Hematopoietic multipotent progenitor cell treated with erythropoietin and hydrocortisone succinate and interleukin-3 and kit ligand, for 17 days (in vitro differentiated cells): ENCODE data around the gene TRIM7.
"Not testable (repeated sequence)": the region's sequence is repeated elsewhere in the genome, so short reads cannot be mapped to it uniquely, and the experiment has no call there.

Source experiments
- DNase-seq: peaks from one replicate; pipeline ENCODE4 v3.0.0-alpha.2; 2015; ENCODE audit warnings: low spot score

The TRIM7 gene

DNA sequence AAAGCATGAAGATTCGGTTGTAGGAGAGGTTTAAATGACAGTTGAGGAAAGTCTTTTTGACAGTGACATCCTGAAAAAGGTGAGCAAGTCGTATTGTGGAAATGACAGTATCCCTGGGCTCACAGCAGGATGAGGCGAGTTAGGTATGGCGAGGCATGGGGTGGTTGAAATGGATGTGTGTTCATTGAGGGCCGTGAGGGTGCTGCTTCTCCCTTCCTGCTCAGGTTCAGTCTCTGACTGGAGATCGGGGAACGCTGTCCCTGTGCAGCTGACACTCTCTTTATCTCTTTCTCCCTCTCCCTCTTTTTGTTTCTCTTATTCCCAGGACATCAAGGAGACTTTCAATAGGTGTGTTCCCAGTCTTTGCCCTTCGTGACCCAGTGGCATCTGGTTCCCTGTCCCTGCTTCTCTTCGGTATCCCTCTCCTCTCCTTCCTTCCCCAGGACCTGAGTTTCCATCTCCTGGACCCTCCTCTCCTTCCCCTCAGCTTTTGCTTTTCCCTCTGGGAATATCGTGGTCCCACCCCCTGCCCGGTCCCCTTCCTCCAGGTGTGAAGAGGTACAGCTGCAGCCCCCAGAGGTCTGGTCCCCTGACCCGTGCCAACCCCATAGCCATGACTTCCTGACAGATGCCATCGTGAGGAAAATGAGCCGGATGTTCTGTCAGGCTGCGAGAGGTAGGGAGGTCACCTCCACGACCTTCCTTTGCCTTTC is 28.2 kb upstream of the TRIM7 start:
- no peak for DNase-seq

DNA sequence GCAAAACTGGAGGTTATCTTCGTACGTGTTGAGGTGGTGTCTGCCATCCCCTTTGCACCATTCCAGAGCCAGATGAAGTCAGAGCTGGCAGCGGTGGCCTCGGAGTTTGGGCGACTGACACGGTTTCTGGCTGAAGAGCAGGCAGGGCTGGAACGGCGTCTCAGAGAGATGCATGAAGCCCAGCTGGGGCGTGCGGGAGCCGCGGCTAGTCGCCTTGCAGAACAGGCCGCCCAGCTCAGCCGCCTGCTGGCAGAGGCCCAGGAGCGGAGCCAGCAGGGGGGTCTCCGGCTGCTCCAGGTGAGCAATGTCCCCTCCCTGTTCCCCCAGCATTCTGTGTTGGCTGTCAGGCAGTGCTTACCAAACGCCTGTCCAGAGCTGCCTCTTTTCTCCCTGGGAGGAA is 27.6 kb upstream of the TRIM7 start:
- DNase-seq, result no peak

DNA sequence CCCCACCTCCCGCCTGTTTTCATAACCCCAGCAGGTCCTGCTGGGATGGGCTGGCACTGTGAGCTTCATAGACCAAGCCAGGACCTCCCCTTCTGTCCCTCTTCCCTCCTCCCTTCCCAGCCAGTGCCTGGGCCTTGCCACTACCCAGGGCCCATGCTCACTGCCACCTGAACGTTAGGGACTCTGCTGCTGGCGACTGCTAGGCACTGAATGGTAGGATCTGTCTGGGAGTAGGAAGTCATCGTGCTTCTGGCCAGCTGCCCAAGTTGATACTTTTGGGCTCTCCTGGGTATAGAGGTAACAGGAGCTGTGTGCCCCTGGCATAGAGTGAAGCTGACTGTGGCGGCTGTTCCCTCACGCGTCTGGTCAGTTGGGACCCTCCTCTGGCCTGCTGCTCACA is 26.4 kb upstream of the TRIM7 start:
- DNase-seq, result no peak

DNA sequence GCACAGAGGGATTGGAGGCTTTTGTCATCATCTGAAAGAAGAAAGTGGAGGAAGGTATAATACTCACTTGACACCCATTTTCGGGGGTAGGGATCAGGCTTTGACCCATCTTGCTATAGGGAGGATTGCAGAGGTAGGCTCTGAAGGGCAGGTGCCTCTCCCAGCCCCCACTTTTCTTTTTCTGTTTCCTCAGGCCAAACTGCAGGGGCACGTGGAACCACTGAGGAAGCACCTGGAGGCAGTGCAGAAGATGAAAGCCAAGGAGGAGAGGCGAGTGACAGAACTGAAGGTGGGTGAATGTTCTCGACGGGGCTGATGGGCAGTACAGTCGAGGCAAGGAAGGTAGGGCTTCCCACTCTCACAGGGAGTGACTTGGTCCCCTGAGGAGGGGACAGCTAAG is 25.6 kb upstream of the TRIM7 start:
- DNase-seq, result no peak

DNA sequence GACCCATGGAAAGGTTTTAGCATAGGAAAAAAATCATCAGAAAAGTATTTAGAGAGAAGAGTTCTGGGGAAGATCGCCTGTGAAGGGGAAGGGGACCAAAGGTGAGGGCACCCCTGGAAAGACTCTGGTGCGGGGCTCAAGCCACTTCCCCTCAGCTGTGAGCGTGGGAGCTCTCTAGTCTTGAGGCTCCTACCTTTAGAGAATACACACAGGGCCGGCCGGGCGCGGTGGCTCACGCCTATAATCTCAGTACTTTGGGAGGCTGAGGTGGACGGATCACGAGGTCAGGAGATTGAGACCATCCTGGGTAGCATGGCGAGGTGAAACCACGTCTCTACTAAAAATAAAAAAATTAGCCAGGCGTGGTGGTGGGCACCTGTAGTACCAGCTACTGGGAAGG is 25.0 kb upstream of the TRIM7 start:
- no peak for DNase-seq

DNA sequence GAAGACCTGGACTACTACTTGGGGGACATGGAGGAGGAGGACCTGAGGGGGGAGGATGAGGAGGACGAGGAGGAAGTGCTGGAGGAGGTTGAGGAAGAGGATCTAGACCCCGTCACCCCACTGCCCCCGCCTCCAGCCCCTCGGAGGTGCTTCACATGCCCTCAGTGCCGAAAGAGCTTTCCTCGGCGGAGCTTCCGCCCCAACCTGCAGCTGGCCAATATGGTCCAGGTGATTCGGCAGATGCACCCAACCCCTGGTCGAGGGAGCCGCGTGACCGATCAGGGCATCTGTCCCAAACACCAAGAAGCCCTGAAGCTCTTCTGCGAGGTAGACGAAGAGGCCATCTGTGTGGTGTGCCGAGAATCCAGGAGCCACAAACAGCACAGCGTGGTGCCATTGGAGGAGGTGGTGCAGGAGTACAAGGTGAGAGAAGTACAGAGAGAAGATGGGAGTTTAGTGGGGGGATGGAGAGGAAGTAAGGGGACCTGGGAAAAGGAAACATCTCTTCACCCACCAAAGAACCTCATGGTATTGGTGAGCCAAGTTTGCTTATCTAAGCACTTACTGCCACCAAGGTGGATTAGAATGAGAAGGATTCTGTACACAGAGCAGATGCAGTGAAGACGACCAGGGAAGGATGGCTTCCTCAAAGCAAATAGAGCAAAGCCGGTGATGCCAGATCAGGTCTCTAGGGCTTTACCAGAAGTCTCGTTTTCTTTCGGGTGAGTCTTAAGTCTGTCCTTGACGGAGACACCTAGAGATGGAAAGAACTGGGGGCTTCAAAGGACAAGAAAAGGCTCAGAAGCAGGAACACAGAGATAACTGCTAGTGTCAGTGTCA is 19.6 kb upstream of the TRIM7 start:
- no peak for DNase-seq

DNA sequence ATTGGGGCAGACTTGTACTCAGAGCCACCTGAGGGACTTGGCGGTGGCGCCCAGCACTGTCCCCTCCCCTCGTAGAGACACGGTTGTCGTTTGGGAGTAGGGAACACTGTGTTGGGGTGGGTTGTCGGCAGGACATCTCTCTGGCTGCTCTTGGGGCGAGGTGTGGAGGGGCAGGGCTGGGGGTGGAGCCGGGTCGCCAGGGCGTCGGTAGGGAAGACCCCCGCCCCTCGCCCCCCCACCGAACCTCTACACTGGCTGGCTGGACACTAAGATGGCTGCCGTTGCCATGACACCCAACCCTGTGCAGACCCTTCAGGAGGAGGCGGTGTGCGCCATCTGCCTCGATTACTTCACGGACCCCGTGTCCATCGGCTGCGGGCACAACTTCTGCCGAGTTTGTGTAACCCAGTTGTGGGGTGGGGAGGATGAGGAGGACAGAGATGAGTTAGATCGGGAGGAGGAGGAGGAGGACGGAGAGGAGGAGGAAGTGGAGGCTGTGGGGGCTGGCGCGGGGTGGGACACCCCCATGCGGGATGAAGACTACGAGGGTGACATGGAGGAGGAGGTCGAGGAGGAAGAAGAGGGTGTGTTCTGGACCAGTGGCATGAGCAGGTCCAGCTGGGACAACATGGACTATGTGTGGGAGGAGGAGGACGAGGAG is 18.9 kb upstream of the TRIM7 start:
- no peak for DNase-seq

DNA sequence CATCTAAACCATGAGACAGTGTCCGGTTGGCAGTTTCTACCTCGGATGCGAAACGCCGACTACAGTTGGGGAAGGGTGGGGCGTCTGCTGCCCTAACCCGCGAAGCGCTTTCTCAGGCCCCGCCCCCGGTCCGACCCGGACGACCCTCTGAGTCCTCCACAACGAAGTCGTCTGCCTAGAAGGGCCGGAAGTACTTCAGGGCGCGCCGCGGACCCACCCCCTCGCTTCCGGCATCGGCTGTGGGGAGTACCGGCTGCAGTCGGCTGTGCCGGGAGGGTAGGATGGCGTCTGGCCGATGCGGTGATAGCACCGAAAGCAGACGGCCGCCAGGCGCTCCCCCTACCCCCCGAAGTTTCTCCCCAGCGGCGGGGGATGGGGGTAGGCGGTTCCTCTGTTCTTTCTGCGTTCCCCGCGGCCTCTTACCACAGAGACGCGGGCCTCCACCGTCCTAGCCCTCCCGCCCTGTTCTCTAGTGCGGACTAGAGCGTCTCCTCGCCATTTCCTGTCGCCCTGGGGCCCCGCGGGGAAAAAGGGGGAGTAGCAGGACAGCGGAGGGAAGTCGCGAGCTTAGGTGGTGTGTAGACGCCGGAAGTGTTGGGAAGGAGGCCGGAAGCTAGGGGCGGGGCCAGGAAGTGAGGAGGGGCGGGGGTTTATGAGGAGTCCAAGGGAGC is 18.2 kb upstream of the TRIM7 start, which contains the start of gene TRIM41:
TRIM41 (plus strand) TSS at position 224 of the 671 bp plus-strand sequence. CDS start 719 bp downstream, outside the sequence.
- DNase-seq, result peak; percentile 94

DNA sequence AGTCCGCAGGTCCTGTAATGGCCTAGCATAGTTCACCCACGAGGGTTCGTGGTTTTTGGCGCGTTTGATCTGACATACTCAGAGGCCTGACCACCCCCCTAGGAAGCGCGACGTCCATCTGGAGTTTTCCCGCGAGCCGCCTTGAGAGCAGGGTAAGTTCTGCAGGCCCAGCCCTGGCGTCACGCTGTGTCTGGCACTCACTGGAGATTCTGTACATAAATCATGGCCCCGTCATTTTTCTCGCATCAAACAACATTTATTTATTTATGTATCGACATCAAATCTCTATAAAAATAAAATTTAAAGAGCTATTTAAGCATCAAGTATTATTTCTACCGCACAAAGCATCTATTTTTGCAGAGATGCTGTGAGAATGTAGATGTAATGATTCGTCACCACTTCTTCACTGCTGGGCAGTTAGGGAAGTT is 17.6 kb upstream of the TRIM7 start:
- no peak for DNase-seq

DNA sequence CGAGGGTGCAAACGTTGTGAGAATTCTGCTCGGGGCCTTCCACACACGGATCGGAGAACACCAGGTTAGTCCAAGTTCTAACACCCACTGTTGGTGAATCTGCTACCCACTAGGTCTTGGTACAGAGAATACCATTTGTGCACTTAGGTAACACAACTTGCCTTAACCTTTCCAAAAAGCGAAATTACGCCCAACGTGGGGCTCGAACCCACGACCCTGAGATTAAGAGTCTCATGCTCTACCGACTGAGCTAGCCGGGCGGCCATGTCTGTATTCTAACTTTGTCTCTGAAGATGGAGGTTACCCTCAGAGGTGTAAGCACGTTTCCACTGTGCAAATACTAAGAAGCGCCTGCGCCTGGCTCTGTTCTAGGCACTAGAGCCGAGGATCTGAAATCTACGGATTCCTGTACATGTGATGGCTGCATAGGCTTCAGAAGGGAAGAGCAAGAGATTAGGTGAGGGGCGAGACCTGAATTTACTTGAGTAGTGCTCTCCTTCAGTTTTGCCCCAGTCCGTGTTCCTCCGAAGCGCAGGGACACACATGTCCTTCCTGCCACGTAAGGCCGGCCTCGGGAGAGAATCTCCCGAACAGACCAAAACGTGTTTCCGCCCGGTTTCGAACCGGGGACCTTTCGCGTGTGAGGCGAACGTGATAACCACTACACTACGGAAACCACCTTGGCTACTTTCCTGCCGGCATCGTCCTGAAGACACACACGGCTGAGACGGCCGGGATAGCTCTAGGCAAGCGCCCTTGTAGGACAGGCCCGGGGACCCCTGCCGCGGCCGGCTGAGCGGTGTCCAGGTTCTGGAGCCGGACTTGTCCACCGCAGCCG is 17.0 kb upstream of the TRIM7 start:
- peak; percentile 95 for DNase-seq

DNA sequence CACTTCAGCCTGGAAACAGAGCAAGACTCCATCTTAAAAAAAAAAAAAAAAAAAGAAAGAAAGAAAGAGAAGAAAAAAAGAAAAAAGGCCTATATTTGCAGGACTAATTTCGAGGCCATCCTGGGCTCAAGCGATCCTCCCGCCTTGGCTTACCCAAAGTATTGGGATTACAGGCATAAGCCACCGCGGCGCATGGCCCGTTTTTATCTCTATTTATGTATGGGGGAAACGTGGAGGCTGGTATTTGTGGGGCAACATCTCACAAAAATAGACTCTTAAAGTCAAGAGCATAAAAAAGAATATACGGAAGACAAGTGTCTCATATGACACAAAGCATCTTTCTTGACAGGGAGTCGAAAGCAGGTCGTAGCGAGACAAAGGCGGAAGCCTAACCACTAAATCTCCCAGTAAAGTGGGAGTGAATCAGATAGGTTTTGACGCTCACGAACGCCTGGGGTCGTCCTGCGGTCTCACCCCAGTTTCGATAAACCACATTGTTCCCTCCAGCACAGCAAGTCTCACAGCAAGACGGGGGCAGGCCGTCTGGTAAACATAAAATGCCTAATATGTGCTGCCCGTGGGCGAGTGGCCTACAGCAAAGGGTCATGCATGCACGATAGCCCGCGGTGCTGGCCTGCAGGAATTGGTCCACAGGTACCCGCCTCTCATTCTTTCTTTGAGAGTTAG is 16.3 kb upstream of the TRIM7 start:
- DNase-seq, result no peak

DNA sequence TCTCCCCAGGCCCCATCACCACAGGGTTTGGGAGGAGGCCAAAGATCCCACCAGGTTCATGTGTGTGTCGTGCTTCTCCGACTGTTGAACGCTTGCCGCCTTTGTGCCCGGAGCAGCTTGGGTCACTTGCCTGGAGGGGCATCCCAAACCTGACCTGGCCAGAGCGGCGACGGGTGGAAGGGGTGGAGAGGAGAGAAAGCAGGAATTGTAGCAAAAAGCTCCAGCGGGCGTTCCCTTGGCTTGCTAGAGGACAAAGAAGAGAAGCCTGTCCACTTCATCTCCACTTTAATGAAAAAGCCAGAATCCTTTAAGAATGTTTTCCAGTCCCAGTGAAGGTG is 15.2 kb upstream of the TRIM7 start:
- no peak for DNase-seq

DNA sequence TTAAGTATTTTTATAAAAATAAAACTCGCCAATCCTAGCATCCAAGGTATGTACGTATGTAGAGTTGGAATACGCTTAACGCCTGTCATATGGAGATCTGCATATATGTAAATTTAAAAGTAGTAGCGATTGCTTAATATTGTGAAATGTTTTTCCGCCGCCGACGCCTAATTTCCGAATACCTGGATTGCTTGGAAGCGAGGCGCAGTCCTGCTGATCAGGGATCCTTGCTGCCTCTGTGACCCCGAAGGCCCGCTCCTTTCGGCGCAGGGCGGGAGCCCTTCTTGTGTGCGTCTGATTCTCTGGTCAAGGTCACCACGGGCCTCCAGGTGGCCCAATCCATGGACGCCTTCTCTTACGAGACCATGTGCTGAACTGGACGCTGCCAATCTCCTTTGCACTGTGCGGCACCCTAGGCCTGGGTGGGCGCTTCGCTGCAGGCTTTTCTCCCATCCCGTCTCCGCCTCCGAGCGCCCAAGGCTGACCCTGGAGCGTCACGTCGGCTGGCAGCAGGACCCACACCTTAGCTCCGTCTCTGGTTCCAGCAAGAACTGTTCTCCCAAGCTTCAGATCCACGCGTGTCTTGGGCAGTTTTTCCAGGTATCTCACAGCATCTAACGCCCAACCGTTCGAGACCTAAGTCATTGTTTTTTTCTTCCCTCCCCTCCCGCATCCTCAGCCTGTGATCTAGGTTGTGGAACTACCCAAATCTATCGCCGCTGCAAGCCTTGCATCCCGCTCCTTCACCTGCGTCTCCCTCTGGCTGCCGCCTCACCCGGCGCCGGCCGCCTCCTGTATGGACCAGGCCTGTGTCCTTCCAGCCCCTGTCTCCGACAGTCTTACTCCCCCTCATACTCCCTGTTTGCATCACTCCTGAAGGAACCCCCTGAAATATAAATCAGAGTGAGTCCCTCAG is 14.5 kb upstream of the TRIM7 start:
- no peak for DNase-seq

DNA sequence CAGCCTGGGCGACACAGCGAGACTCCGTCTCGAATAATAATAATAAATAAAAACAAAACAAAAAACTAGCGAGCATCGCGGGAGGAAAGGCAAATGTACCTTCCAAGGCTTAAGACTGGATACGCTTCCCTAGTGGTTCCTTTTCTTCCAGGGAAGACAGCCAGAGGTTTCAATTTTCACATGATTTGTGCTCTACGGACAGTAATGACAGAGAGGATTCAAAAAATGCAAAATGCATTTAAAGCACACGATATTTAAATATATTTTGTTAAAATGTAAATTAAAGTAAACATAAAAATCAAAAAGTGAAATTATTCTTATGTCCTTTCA is 13.8 kb upstream of the TRIM7 start:
- DNase-seq, result no peak

DNA sequence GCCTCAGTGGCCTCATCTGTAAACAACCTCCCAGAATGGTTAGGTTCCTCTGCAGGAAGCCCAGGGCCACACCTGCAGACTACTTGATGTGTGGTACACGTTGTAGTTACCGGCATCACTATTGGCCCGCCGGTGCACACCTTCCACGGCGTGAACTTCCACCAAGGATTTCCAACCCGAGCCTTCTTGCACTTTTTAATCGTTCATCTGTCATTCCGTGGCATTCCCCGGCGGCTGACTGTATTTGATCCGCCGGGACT is 12.7 kb upstream of the TRIM7 start:
- DNase-seq, result no peak

DNA sequence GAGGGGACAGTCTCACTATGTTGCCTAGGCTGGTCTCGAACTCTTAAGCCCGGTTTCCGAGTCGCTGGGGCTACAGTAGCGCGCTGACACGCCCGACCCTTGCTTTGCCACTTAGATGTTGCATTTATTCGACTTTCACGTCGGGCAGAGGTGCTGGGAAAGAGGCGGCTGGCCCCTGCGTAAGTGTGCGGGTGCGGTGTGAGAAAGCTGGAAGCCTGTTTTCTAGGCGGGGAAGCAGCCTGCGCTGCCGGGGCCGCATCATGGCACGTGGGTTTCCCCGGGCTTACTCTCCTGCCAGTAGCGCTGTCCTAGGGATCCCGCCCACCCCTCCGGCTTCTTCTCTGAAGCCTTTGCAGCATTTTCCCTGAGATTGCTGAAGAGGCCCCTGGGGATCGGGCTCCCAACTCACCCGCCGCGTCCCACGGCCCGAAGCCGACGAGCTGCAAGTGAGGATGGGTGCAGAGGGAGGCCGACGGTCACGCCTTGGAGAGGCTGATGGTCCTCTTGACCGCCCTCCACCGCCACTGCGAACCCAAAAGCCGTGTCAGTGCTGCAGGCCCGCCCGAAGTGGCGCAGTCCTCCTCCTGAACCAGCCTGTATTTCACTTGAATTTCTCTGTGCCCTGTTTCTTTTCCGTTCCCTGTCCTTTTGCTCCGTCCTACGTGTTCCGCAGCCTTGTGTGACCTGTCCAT is 12.3 kb upstream of the TRIM7 start:
- no peak for DNase-seq

DNA sequence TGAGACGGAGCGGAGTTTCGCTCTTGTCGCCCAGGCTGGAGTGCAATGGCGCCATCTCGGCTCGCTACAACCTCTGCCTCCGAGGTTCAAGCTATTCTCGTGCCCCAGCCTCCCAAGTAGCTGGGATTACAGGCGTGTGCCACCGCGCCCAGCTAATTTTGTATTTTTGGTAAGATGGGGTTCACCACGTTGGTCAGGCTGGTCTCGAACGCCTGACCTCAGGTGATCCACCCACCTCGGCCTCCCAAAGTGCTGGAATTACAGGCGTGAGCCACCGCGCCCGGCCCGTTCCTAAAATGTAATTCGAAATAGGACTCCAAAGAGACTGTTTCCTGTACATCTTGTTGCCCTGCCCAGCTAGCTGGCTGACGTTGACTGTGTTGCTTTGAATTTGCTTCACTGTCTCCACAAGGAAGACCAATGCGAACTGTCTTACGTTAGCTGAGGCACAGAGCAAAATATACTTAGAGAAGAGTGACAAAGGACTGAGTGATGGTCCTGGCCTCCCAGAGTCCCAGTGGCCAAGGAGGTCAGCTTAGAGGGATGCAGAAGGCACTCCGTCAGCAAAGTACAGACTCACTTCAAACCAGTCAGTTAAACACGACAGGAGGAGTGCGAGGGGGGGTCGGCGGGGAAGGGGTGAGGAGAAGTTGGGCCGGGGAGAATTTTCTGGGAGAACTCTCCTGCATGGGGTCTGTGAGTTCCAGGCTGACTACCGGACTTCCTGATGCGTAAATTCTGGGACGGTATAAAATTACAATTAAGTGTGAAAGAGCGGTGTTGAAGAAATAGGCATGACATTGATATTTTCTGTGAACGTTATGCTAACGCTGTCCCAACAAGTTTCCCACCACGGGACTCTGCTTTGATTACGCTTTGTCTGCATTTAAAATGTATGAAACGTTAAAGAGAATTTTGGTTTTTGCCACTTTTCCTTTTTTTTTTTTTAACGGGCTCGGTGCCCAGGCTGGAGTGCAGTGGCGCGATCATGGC is 11.3 kb upstream of the TRIM7 start:
- peak; percentile 23 for DNase-seq

DNA sequence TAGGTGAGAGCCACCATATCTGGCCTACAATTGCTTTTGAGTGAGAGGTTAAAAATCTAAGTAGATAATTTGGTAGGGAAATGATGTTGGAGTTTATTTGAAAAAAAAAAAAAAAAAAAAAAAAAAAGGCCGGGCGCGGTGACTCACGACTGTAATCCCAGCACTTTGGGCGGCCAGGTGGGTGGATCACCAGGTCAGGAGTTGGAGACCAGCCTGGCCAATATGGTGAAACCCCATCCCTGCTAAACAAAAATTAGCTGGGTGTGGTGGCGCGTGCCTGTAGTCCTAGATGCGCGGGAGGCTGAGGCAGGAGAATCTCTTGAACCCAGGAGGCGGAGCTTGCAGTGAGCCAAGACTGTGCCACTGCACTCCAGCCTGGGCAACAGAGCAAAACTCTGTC is 9.3 kb upstream of the TRIM7 start:
- not testable (repeated sequence) for DNase-seq
